ENCODE results near the gene AP2A2.

Gene AP2A2

DNA sequence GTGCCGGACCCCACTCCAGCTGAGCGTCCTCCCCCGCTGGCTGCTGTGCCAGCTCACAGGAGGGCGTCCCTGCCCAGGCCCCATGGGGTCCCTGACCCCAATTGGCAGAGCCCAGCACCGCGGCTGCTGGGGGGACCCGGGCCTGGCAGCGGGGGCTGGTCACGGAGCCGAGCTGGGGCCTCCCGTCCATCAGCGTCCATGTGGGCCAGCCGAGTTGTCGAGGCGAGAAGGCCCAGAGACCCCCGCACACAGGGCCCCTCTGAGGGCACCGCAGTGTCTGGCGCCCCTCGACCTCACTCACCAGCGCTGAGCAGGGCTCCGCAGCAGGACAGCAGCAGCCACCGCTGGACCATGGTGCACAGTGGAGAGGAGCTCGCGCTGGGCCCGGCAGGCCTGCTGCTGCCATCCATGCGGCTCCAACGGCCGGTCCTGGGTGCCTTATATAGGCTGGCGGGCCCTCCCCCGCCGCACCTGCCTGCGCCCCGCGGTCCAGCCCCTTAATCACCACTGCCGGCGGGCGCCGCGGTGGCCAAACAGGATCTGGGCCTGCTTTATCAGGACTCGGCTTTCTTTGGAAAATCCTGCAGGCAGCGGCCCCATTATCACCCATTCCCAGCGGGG, 110.7 kb downstream of the AP2A2 start, which contains the start of gene MUC6:
Gene MUC6, minus strand, starts transcription at position 416 of the 621 bp plus-strand sequence. Its CDS starts 63 bp downstream, at position 353.
- TF ChIP-seq, protein P1, sequence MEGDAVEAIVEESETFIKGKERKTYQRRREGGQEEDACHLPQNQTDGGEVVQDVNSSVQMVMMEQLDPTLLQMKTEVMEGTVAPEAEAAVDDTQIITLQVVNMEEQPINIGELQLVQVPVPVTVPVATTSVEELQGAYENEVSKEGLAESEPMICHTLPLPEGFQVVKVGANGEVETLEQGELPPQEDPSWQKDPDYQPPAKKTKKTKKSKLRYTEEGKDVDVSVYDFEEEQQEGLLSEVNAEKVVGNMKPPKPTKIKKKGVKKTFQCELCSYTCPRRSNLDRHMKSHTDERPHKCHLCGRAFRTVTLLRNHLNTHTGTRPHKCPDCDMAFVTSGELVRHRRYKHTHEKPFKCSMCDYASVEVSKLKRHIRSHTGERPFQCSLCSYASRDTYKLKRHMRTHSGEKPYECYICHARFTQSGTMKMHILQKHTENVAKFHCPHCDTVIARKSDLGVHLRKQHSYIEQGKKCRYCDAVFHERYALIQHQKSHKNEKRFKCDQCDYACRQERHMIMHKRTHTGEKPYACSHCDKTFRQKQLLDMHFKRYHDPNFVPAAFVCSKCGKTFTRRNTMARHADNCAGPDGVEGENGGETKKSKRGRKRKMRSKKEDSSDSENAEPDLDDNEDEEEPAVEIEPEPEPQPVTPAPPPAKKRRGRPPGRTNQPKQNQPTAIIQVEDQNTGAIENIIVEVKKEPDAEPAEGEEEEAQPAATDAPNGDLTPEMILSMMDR (IDR thresholded peaks at IDR 0.05; ENCODE audit: low read depth, low read length, missing control alignments), result no peak
- no peak for DNase-seq (ENCODE audit: low read depth)
- H3K4me3 ChIP-seq (ENCODE audit: low read depth, low read length), result no peak within 1 kb of the TSS

DNA sequence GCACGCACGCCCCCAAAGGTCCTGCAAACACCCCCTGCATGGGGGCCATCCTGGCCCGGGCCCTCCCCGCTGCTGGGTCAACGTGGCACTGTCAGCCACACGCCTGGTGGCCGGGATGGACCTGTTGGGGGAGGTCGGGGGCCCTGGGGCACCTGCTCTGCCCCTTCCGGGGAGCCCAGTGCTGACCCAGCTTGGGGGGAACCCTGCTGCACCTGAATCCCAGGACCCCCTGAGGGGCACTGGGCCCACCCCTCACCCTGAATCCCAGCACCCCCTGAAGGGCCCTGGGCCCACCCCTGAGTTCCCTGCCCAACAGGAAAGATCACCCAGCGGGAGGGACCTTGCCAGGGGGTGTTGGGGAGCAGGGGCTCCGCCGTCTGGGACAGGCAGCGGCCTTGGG, 111.3 kb downstream of the AP2A2 start:
- no peak for DNase-seq (ENCODE audit: low read depth)
- H3K4me3 ChIP-seq (ENCODE audit: low read depth, low read length), result no peak overlapping the region
- TF ChIP-seq, protein P1 (IDR thresholded peaks at IDR 0.05; ENCODE audit: low read depth, low read length, missing control alignments), result no peak

DNA sequence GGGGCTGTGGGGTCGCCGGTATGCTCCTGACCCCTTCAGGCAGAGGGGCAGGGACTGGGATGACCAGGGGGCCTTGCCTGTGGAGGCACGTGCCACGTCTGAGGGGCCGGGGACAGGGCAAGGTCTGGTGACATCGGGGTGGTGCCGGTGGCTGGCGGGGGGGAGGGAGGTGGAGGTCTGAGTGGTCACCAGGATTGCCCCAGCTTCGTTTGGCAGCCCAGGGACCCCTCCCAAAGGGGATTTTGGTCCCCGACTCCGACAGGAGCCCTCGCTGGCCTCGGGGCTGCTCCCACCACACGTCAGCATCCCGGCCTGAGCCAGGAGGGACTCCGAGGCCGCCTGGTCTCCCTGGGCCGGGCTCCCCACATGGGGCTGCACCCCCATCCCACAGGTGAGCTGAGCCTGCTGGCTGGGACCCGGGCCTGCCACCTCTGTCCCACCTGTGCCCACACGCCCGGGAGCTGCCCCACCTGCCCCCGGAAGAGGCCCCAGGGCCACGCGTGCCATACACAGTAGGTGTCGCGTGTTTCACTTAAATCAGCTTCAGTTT, 111.9 kb downstream of the AP2A2 start:
- H3K4me3 ChIP-seq (ENCODE audit: low read depth, low read length), result no peak overlapping the region
- TF ChIP-seq, protein P1 (IDR thresholded peaks at IDR 0.05; ENCODE audit: low read depth, low read length, missing control alignments), result no peak
- no peak for DNase-seq (ENCODE audit: low read depth)

DNA sequence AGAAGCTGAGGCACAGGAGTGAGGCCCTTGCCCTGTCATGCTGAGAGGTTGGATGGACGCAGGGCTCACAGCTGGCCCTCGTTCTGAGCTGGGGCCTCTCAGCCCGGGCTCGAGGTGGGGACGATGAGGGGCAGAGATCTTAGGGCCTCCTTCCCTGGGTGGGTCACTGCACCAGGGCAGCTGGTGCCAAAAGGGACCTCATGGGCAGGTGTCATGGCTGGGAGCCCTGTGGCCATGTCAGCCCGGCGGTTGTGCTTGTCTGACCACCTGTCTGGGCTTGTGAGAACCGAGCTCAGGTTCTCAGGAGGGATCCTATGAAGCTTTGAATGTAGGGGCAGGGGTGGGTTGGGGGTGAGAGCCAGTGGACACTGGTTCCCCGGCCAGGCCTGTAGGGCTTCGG, 112.7 kb downstream of the AP2A2 start:
- TF ChIP-seq, protein P1 (IDR thresholded peaks at IDR 0.05; ENCODE audit: low read depth, low read length, missing control alignments), result no peak
- no peak overlapping the region for H3K4me3 ChIP-seq (ENCODE audit: low read depth, low read length)
- DNase-seq (ENCODE audit: low read depth), result no peak

DNA sequence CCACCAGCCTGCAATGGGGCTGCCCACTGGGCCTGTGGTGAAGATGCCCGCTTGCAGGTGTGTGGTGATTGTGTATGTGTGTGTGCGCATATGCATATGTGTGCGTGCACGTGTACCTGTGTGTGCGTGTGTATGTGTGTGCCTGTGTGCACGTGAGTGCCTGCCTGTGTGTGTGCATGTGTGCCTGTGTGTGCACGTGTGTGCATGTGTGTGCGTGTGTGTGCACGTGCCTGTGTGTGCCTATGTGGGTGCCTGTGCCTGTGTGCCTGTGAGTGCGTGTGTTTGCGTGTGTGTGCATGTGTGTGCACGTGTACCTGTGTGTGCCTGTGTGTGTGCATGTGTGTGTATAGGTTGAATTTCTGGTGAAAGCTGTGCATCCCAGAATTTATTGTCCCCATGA, 113.3 kb downstream of the AP2A2 start:
- TF ChIP-seq, protein P1 (IDR thresholded peaks at IDR 0.05; ENCODE audit: low read depth, low read length, missing control alignments), result no peak
- DNase-seq (ENCODE audit: low read depth), result no peak
- H3K4me3 ChIP-seq (ENCODE audit: low read depth, low read length), result no peak overlapping the region

DNA sequence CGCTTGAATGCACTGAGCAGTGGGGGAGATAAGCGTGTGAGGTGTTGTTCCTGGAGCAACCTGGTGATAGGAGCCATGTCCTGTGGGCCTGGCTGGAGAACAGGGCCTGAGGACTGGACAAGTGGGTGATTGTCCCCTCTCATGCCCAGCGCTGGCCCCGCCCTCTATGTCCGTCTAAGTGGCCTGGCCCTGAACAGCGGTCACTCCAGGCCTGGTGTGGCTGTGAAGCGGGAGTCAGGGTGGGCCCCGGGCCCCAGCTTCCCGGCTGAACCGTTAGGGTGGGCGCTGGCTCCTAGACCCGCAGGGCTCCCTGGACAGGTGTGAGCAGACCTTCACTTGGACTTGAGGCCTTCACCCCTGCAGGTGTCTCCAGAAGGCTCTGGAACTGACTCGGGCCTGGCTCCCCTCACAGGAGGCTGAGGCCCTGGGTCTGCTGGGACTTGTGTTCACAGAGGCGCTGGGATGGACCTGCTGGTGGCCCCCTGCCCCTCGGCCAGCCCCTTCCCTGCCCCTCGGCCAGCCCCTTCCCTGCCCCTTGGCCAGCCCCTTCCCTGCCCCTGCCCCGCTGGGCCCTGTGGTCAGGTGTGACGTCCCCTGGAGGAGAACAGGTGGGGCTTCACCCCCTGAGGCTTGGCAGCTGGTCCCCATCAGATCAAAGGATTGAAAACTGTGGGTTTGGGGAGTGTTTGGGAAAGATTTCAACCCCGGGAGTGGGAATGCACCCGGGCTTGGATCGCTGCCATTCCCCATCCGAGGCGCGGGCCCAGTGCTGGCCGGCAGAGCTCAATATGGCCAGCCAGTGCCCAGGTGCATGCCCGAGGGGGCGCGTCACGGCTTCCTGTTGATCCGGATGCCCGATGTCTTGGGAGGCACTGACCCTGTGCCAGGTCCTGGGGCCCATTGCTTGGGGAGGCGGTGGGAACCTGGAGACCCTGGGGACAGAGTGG, 114.1 kb downstream of the AP2A2 start:
- no peak overlapping the region for H3K4me3 ChIP-seq (ENCODE audit: low read depth, low read length)
- TF ChIP-seq, protein P1 (IDR thresholded peaks at IDR 0.05; ENCODE audit: low read depth, low read length, missing control alignments), result no peak
- no peak for DNase-seq (ENCODE audit: low read depth)
